GM23248 (cell line): ENCODE data around the gene TBC1D22A.

Source experiments
- EZH2 ChIP-seq: fragments of 200-600 bp; sonication (generic); IDR thresholded peaks from 2 replicates; pipeline ENCODE4 v1.6.1; 2018; ENCODE audit warnings: antibody characterized with exemption, mild to moderate bottlenecking; ENCODE audit not compliant: insufficient read depth, poor library complexity, severe bottlenecking
- EZH2phosphoT487 ChIP-seq: fragments of 200-600 bp; sonication (generic); IDR thresholded peaks from 2 replicates; pipeline ENCODE4 v1.6.1; 2018; ENCODE audit warnings: antibody characterized with exemption, moderate library complexity, mild to moderate bottlenecking, low read depth; ENCODE audit not compliant: insufficient read depth

GRCh38 chr22:47169801-47170140 lies 407.3 kb downstream of the TBC1D22A start:
- TF ChIP-seq EZH2 (no peak), EZH2phosphoT487 (no peak)
